ENCODE data around the gene ANO2.

DNA sequence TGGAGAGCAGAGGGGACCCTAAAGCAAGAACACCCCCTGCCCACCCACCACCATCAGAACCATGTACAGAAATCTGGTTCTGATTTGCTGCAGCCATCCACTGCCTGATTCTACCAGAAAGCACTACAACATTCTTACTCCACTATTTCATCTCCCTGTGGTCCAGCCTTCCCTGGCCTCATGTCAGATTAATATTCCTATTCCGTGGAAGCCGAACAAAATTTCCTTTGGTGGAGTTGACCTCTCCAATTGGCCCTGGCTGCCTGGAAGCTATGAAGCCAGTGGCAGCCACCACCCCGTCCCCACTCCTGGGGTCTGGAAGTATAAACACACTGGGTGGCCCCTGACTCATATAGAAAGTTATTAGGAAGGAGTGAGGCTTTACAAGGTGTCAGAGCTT lies 60.2 kb downstream of the ANO2 start:
- no peak for TF ChIP-seq CTCF (IDR thresholded peaks at IDR 0.05)
- TF ChIP-seq POLR2A (IDR thresholded peaks at IDR 0.05), result no peak

Data from uterus (tissue), 2 donors.